Ovary (tissue), 9 donors: ENCODE measurements around the gene SCO2. TPM values are rescaled to one million over a fixed set of nuclear protein-coding genes. Genes with fewer than 3 reads are reported as not detected.

Experiments
- DNase-seq, 5 donors: peaks; one replicate each; pipeline ENCODE4 v3.0.0-alpha.2; 2019 to 2020
- H3K27ac ChIP-seq, 2 donors: fragments of 200-600 bp; one replicate each; pipeline versions ENCODE4 v1.5.1 to v1.8.0; 2019 to 2022
- H3K27me3 ChIP-seq: fragments of 200-600 bp; one replicate; pipeline ENCODE4 v1.8.0; 2022
- H3K36me3 ChIP-seq: fragments of 200-600 bp; sonication (generic); one replicate; pipeline ENCODE4 v1.5.1; 2019
- H3K4me1 ChIP-seq: one replicate; pipeline ENCODE4 v1.8.1; 2013; ENCODE audit warnings: mild to moderate bottlenecking, moderate library complexity; ENCODE audit not compliant: insufficient read depth
- H3K4me3 ChIP-seq: fragments of 200-600 bp; sonication (generic); one replicate; pipeline ENCODE4 v1.5.1; 2017
- H3K9me3 ChIP-seq, 2 donors: fragments of 200-600 bp in 1 of 2; sonication (generic) in 1 of 2; one replicate each; pipeline versions ENCODE4 v1.5.1 to v1.8.1; 2013 to 2019; ENCODE audit warnings: mild to moderate bottlenecking in 1 of 2, moderate library complexity in 1 of 2
- CTCF ChIP-seq, 3 donors: fragments of 450-650 bp in 2 of 3; fragments of 200-600 bp in 1 of 3; IDR thresholded peaks; one replicate each; pipeline versions ENCODE4 v1.5.1 to v1.8.0; 2016 to 2022; ENCODE audit warnings: antibody characterized with exemption in 3 of 3, mild to moderate bottlenecking in 1 of 3
- EP300 ChIP-seq: sonication (generic); formaldehyde crosslinking; IDR thresholded peaks from one replicate; pipeline ENCODE4 v1.6.1; 2017; ENCODE audit warnings: antibody characterized with exemption
- POLR2A ChIP-seq: fragments of 450-650 bp; IDR thresholded peaks from one replicate; pipeline ENCODE4 v1.6.1; 2017; ENCODE audit warnings: antibody characterized with exemption, mild to moderate bottlenecking, moderate library complexity
- WGBS, 3 donors: extraction: QIAGEN DNeasy Blood & Tissue Kit in 1 of 3; methylation state at CpG; one replicate each; pipeline versions ENCODE4 v1.1.5 to v1.1.7; 2013 to 2017; 5-methylcytosine and 5-hydroxymethylcytosine counted together
- intact Hi-C, 4 donors: fragments of 100-400 bp; cut with DNase I; formaldehyde crosslinking; loops; one replicate each; pipeline versions ENCODE4 v1.11.0 to v1.15.1; 2022 to 2023
- polyA plus RNA-seq, 2 donors: library from polyadenylated mRNA; stranded (reverse); fragments of 200-250 nt in 1 of 2; fragments of 350-450 nt in 1 of 2; fragmentation: Illumina TruSeq in 1 of 2; extraction: RNeasy Lipid Tissue Mini Kit (QIAGEN cat#74804) in 1 of 2; gene quantifications; one replicate each; pipeline ENCODE4 v1.2.3, GENCODE V29; 2013 to 2014
- total RNA-seq, 7 donors: library from RNA; depleted of rRNA in 2 of 7; stranded (reverse); fragments of >200 nt in 2 of 7; fragmentation: NEBNext Ultra II Directional in 3 of 7; extraction: Animal tissue kit (Norgen Biotek cat#: 25700) in 3 of 7; gene quantifications; one replicate each; pipeline versions ENCODE4 v1.1.0 to v1.2.4, GENCODE V29; 2016 to 2023
- donor health status: DM: no; HTN: no; CAD: no; lungs with moderate emphysema.
- donor health status: DM: no; HTN: no; CAD: no.
- donor health status: Bipolar disorder and iron deficiency.
- donor health status: DM: yes; HTN: yes; CAD: no.
- donor health status: DM: no; HTN: no; CAD: no.
- donor health status: DM: yes; HTN: yes; CAD: no.

SCO2 gene
- total and polyA plus RNA-seq, 9 donors = 0.73 to 5.1 (median 0.97) TPM; not detected in 4

GRCh38 chr22:50524676-50525103 is 708 bp downstream of the SCO2 start:
- Histone ChIP-seq H3K4me3 (peak overlapping the region; percentile 55), H3K4me1 (peaks cover 12% of the 10 kb centered on the region), H3K27ac (peak overlapping the region in 1 of 2 donors; percentile 87), H3K36me3 (no peaks in the 10 kb centered on the region), H3K9me3 (no peaks in the 10 kb centered on the region), H3K27me3 (no peaks in the 10 kb centered on the region)
- no peak for DNase-seq
- WGBS, 3 donors = 5 to 8% (median 7%) methylated on average over 19 of the region's 19 CpGs
- intact Hi-C loops = loop anchor here in 2 of 4 donors (10.0 kb wide), 2 partner anchors 270 to 280 kb away; partner anchors contain the start of genes HDAC10 (in 1 of the 2) and TUBGCP6 (in 1 of the 2)
- TF ChIP-seq POLR2A (no peak), EP300 (no peak), CTCF (IDR thresholded peaks at IDR 0.05) (no peak)

GRCh38 chr22:50523806-50524675 is 1.4 kb downstream of the SCO2 start:
- no peak overlapping the region for H3K27ac ChIP-seq
- peak in 1 of 5 donors; percentile 38 for DNase-seq

GRCh38 chr22:50523458-50523805 is 2.0 kb downstream of the SCO2 start:
- no peaks in the 10 kb centered on the region for H3K27me3 ChIP-seq
- no peak for TF ChIP-seq EP300
- no peak for TF ChIP-seq POLR2A
- no peak for TF ChIP-seq CTCF (IDR thresholded peaks at IDR 0.05)
- 78 to 88% (median 86%) methylated on average over 16 of the region's 16 CpGs for WGBS, 3 donors
- no peaks in the 10 kb centered on the region for H3K9me3 ChIP-seq
- peaks cover 11% of the 10 kb centered on the region for H3K4me1 ChIP-seq
- intact Hi-C loops = loop anchor here in 2 of 4 donors (10.0 kb wide), 2 partner anchors 269 to 279 kb away; partner anchors contain the start of genes HDAC10 (in 1 of the 2) and TUBGCP6 (in 1 of the 2)
- no peak for DNase-seq
- no peak overlapping the region for H3K27ac ChIP-seq
- H3K4me3 ChIP-seq = no peak overlapping the region
- H3K36me3 ChIP-seq = no peaks in the 10 kb centered on the region

More at GRCh38 chr22:50523806-50524675, 1.4 kb downstream of the SCO2 start:
- WGBS, 3 donors = 73 to 80% (median 78%) methylated on average over 25 of the region's 25 CpGs
- intact Hi-C loops = loop anchor here in 2 of 4 donors (10.0 kb wide), 2 partner anchors 269 to 279 kb away; partner anchors contain the start of genes HDAC10 (in 1 of the 2) and TUBGCP6 (in 1 of the 2)
- Histone ChIP-seq H3K9me3 (no peaks in the 10 kb centered on the region), H3K4me3 (peak overlapping the region; percentile 55), H3K4me1 (peaks cover 12% of the 10 kb centered on the region), H3K27me3 (no peaks in the 10 kb centered on the region), H3K36me3 (no peaks in the 10 kb centered on the region)
- TF ChIP-seq POLR2A = no peak
- no peak for TF ChIP-seq EP300
- TF ChIP-seq CTCF (IDR thresholded peaks at IDR 0.05) = no peak

- no peak for DNase-seq
- Histone ChIP-seq H3K9me3 (no peaks in the 10 kb centered on the region), H3K27me3 (no peaks in the 10 kb centered on the region), H3K36me3 (no peaks in the 10 kb centered on the region), H3K4me1 (peaks cover 11% of the 10 kb centered on the region), H3K4me3 (no peak overlapping the region), H3K27ac (no peak overlapping the region)
- no peak for TF ChIP-seq POLR2A
- no peak for TF ChIP-seq CTCF (IDR thresholded peaks at IDR 0.05)
- TF ChIP-seq EP300 = no peak
- intact Hi-C loops = loop anchor here in 2 of 4 donors (10.0 kb wide), 2 partner anchors 268 to 278 kb away; partner anchors contain the start of genes HDAC10 (in 1 of the 2) and TUBGCP6 (in 1 of the 2)
- WGBS, 3 donors = 72 to 83% (median 73%) methylated on average over 21 to 22 of the region's 22 CpGs
Measured at GRCh38 chr22:50522806-50523438, 2.5 kb downstream of the SCO2 start.
